Loucy (cell line): ENCODE measurements around the gene CA7.

ENCODE experiments used
- CTCF ChIP-seq: fragments of 200-600 bp; sonication (generic); conservative IDR thresholded peaks from 2 replicates; pipeline ENCODE4 v1.5.1; 2014; ENCODE audit warnings: mild to moderate bottlenecking, antibody characterized with exemption, low read length
- EZH2phosphoT487 ChIP-seq: fragments of 200-600 bp; IDR thresholded peaks from 2 replicates; pipeline ENCODE4 v1.6.1; 2018; ENCODE audit warnings: antibody characterized with exemption, mild to moderate bottlenecking, moderate library complexity, borderline replicate concordance

DNA sequence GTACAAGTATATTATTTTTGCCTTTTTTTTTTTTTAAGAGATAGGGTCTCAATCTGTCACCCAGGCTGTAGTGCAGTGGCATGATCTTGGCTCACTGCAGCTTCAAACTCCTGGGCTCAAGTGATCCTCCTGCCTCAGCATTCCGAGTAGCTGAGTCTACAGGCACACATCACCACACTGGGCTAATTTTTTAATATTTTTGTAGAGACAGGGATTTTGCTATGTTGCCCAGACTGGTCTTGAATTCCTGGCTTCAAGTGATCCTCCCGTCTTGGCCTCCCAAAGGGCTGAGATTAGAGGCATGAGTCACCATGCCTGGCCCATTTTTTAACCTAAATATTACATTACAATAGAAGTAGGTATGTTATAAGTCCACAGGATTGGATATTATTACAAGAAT lies 46.1 kb upstream of the CA7 start:
- TF ChIP-seq CTCF (no peak), EZH2phosphoT487 (no peak)
